GM12878 (cell line): ENCODE results near the gene TOPAZ1. TPM values are rescaled to one million over a fixed set of nuclear protein-coding genes. Genes with fewer than 3 reads are reported as not detected.
"Not testable (repeated sequence)": the region's sequence is repeated elsewhere in the genome, so short reads cannot be mapped to it uniquely, and the experiment has no call there.

Source experiments
- ATAC-seq: fragments of 200-7000 bp; cut with Tn5 transposase; 3 replicates; pipeline ENCODE4 v1.9.1; 2020; ENCODE audit warnings: mild to moderate bottlenecking, moderate library complexity
- BruUV-seq: library from RNA; stranded (reverse); fragments of 400-500 nt; replicated peaks from 2 replicates; lab custom pipeline; 2021; lab: Mats Ljungman, UMichigan
- CTCF ChIA-PET: fragments of 300-600 bp; sonication (Branson Sonifier 250); formaldehyde crosslinking; extraction: SDS; loops from one replicate; lab custom pipeline; 2021; ENCODE audit warnings: inconsistent platforms; lab: Yijun Ruan, JAX
- POLR2A ChIA-PET: fragments of 350-600 bp; formaldehyde crosslinking; extraction: SDS; loops from one replicate; lab custom pipeline; 2021; ENCODE audit warnings: inconsistent platforms; lab: Charles Lee
- RAD21 ChIA-PET: fragments of 300-600 bp; sonication (Branson Sonifier 250); formaldehyde crosslinking; loops from one replicate; lab custom pipeline; 2023; ENCODE audit warnings: antibody characterized with exemption; ENCODE audit not compliant: unreplicated experiment; lab: Charles Lee
- SMC1A ChIA-PET: fragments of 300-600 bp; sonication (Branson Sonifier 250); formaldehyde crosslinking; loops from one replicate; lab custom pipeline; 2023; ENCODE audit not compliant: unreplicated experiment, uncharacterized antibody; lab: Charles Lee
- DNase-seq: peaks from one replicate; pipeline ENCODE4 v3.0.0-alpha.2; 2011; ENCODE audit warnings: low read depth, low spot score
- FAIRE-seq: peaks from 3 replicates; lab custom pipeline; 2011; peaks lifted over from hg19 to GRCh38; lab: Jason Lieb, UNC
- H2AFZ ChIP-seq: 2 replicates; pipeline ENCODE4 v1.6.0; 2011; ENCODE audit warnings: low read depth, low read length, control low read depth; ENCODE audit not compliant: control insufficient read depth
- H3K27ac ChIP-seq: 2 replicates; pipeline ENCODE4 v1.5.1; 2011; ENCODE audit warnings: control low read depth; ENCODE audit not compliant: control insufficient read depth, insufficient read depth
- H3K27me3 ChIP-seq, 2 experiments: replicated peaks in 1 of 2; 2 replicates each; pipeline versions ENCODE4 v1.6.0 to v1.6.1; 2011; ENCODE audit warnings: low read length in 1 of 2; ENCODE audit not compliant: control insufficient read depth in 2 of 2, insufficient read depth in 2 of 2
- H3K36me3 ChIP-seq, 2 experiments: 2 replicates each; pipeline ENCODE4 v1.5.1; 2011; ENCODE audit warnings: low read length in 1 of 2; ENCODE audit not compliant: control insufficient read depth in 2 of 2, insufficient read depth in 2 of 2
- H3K4me1 ChIP-seq: 2 replicates; pipeline ENCODE4 v1.6.1; 2011; ENCODE audit warnings: mild to moderate bottlenecking, low read length, moderate library complexity, mixed read lengths; ENCODE audit not compliant: control insufficient read depth, insufficient read depth
- H3K4me2 ChIP-seq: 2 replicates; pipeline ENCODE4 v1.6.0; 2011; ENCODE audit warnings: control low read depth; ENCODE audit not compliant: control insufficient read depth, insufficient read depth
- H3K4me3 ChIP-seq: fragments of 200-600 bp; sonication (generic); 2 replicates; pipeline ENCODE4 v1.5.1; 2016
- H3K79me2 ChIP-seq: 2 replicates; pipeline ENCODE4 v1.6.0; 2011; ENCODE audit warnings: low read length; ENCODE audit not compliant: control insufficient read depth, insufficient read depth
- H3K9ac ChIP-seq: 2 replicates; pipeline ENCODE4 v1.8.0; 2011; ENCODE audit warnings: low read length, control low read depth, mixed read lengths; ENCODE audit not compliant: control insufficient read depth, insufficient read depth
- H3K9me3 ChIP-seq: replicated peaks from 3 replicates; pipeline ENCODE4 v1.5.1; 2011; ENCODE audit warnings: mild to moderate bottlenecking, low read length; ENCODE audit not compliant: control insufficient read depth, insufficient read depth
- H4K20me1 ChIP-seq: 2 replicates; pipeline ENCODE4 v1.6.0; 2011; ENCODE audit not compliant: control insufficient read depth, insufficient read depth
- CREB1 ChIP-seq: IDR thresholded peaks from 2 replicates; pipeline ENCODE4 v1.6.1; 2012; ENCODE audit warnings: low read depth, mild to moderate bottlenecking, inconsistent platforms
- KDM1A ChIP-seq: fragments of 200-600 bp; sonication (generic); IDR thresholded peaks from 2 replicates; pipeline ENCODE4 v1.6.1; 2016; ENCODE audit warnings: borderline replicate concordance
- NRF1 ChIP-seq: conservative IDR thresholded peaks from 2 replicates; pipeline ENCODE4 v1.6.1; 2011; ENCODE audit warnings: mild to moderate bottlenecking, low read depth, low read length, improper control_type of control experiment
- WRNIP1 ChIP-seq: IDR thresholded peaks from 2 replicates; pipeline ENCODE4 v1.6.1; 2011; ENCODE audit warnings: low read depth, low read length, improper control_type of control experiment, borderline replicate concordance
- WGBS: methylation state at CpG from one replicate; pipeline ENCODE4 v1.1.6; 2016; ENCODE audit warnings: low lambda C conversion rate; ENCODE audit not compliant: insufficient replicate concordance, insufficient coverage; ENCODE audit errors: missing lambda C conversion rate; 5-methylcytosine and 5-hydroxymethylcytosine counted together
- in situ Hi-C: fragments of 300-500 bp; cut with MboI; formaldehyde crosslinking; loops from 9 replicates; pipeline ENCODE4 v1.14.3; 2018; ENCODE audit warnings: mixed read lengths
- intact Hi-C: fragments of 100-400 bp; cut with micrococcal nuclease; formaldehyde crosslinking; loops from one replicate; pipeline ENCODE4 v1.14.2; 2022; ENCODE audit not compliant: unreplicated experiment
- polyA plus RNA-seq, 11 experiments: library from polyadenylated mRNA; depleted of rRNA in 4 of 11; unstranded in 6 of 11; stranded (reverse) in 5 of 11; fragments of >200 nt; fragmentation: Nextera tagmentation in 4 of 11; fragmentation: Illumina TruSeq in 1 of 11; extraction: Ambion mirVana in 4 of 11; extraction: Trizol in 1 of 11; gene quantifications; 1 replicate in 1 of 11; 2 replicates in 10 of 11; pipeline versions ENCODE4 v1.2.1 to v1.2.3, GENCODE V29; 2011 to 2016; ENCODE audit warnings: inconsistent platforms in 2 of 11, missing spikeins in 2 of 11, low read depth in 1 of 11
- total RNA-seq, 4 experiments: library from RNA; depleted of rRNA in 3 of 4; stranded (reverse); fragments of >200 nt in 3 of 4; fragmentation: Illumina TruSeq in 1 of 4; extraction: Trizol in 1 of 4; gene quantifications; 2 replicates each; pipeline versions ENCODE4 v1.2.1 to v1.2.3, GENCODE V29; 2013 to 2021

TOPAZ1 gene
- total and polyA plus RNA-seq, 10 of the 15 experiments (the other 5 are each of a cell fraction or from before 2014, with no cell fraction given): 0.02 TPM; not detected in 9

DNA sequence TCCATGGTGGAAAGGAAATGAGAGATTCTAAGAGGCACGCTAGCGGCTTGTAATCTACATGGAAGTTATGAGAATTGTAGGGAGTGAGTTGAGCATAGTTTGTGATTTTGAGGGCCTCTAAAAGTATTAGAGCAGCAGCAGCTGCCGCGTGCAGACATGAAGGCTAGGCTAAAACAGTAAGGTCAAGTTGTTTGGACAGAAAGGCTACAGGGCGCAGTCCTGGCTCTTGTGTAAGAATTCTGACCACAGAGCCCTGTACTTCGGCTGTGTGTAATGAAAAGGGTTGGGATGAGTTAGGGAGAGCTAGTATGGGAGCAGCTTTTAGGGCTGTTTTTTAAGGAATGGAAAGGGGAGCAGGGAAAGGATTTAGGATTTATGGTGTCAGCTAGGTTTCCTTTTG, 104.9 kb downstream of the TOPAZ1 start:
- H3K4me3 ChIP-seq, CTCF ChIA-PET, H3K9me3 ChIP-seq, in situ Hi-C loops, FAIRE-seq, SMC1A ChIA-PET, ATAC-seq, H2AFZ ChIP-seq, H3K9ac ChIP-seq, H3K4me2 ChIP-seq, H4K20me1 ChIP-seq, RAD21 ChIA-PET, BruUV-seq, H3K27ac ChIP-seq, H3K4me1 ChIP-seq, H3K27me3 ChIP-seq, DNase-seq, H3K79me2 ChIP-seq, POLR2A ChIA-PET, H3K36me3 ChIP-seq, intact Hi-C loops: not testable (repeated sequence)
- 98% methylated on average over 6 of the region's 6 CpGs for WGBS

DNA sequence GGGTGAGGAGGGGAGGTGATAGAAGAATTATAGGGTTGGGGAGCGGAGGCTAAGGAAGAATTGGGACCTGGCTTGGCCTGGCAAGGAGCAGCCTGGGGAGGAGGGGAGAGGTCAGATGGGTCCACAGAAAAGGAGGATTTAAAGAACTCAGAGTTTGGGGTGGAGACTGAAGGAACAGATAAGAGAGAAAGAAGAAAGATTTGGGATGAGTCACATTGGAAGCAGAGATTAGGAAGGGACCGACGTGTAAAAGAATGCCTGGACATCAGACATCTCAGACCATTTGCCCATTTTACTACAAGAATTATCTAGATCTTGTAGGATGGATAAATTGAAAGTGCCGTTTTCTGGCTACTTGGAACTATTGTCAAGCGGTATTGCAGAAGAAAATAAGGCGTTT, 107.3 kb downstream of the TOPAZ1 start:
- in situ Hi-C loops (no loop called here), intact Hi-C loops (no loop called here)
- H3K4me2 ChIP-seq: no peak overlapping the region
- no peaks in the 10 kb centered on the region for H3K36me3 ChIP-seq
- no peaks in the 10 kb centered on the region for H3K4me1 ChIP-seq
- ChIA-PET CTCF (no interaction called here), POLR2A (no interaction called here), SMC1A (no interaction called here), RAD21 (no interaction called here)
- H4K20me1 ChIP-seq: no peaks in the 10 kb centered on the region
- 79% methylated on average over 6 of the region's 6 CpGs for WGBS
- no peaks in the 10 kb centered on the region for H3K79me2 ChIP-seq
- no peaks in the 10 kb centered on the region for H3K27me3 ChIP-seq
- no TSS peak for BruUV-seq
- no peak for FAIRE-seq
- TF ChIP-seq CREB1 (no peak), WRNIP1 (no peak), KDM1A (no peak), NRF1 (no peak)
- H3K9me3 ChIP-seq: no peaks in the 10 kb centered on the region
- no peak overlapping the region for H3K4me3 ChIP-seq
- ATAC-seq: no peak
- no peak for DNase-seq
- H3K9ac ChIP-seq: no peak overlapping the region
- H2AFZ ChIP-seq: no peak overlapping the region
- no peak overlapping the region for H3K27ac ChIP-seq
